ENCODE measurements around the gene TUSC2. TPM values are rescaled to one million over a fixed set of nuclear protein-coding genes. Genes with fewer than 3 reads are reported as not detected.
A peak's percentile ranks its signal among the peaks of the same experiment; 100 is the strongest.

TUSC2 gene
- total and polyA plus RNA-seq, 2 of the 13 experiments (the other 11 are each of a cell fraction or from before 2014, with no cell fraction given) = 36.7 to 39.1 TPM

DNA sequence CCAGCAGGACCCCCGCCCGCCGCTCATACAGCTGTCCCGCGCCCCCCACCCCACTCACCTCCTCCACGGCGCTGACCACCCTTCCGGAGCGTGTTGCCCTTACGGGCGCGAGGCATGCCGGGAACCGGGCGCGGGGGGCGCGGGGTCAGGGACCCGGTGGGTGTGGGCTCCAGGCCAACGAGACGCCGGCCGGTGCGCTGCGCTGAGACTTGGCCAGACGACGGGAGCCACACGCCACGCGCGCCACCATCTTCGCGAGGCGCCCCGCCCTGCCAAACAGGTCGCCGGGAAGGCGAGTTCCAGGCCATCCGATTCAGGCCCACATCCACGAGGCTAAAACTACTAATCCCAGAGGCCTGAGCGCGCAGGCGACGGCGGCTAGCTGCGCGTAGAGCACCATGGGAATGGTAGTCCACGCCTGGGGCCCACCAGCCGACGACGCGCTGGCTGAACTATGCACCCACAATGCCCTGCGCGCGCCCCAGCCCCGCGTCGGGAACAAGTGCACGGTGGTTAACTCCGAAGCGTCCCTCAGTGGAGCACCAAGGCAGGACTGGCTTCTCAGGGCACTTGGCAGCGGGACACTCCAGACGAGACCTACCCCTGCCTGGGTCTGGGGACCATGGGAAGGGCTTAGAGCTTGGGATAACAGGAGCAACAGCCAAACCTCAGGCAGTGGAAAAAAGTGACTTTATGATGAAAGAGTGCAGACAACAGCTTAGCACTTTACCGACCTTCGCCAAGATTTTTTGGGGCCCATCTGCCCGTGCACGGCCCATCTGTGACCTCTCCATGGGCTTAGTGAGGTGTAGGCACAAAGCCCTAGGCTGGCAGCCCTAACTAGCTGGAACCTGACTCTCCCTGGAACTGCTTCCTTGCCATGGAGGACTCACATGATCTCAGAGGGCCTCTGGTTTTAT lies 35.6 kb downstream of the TUSC2 start, which contains the start of gene IFRD2 (continued):
- TF ChIP-seq SAP130 (CRISPR knock-in tag; IDR thresholded peaks at IDR 0.05; ENCODE audit: low read depth) (peak; percentile 91), CENPT (CRISPR knock-in tag; IDR thresholded peaks at IDR 0.05; ENCODE audit: low read depth) (no peak), NR2F2 (IDR thresholded peaks at IDR 0.05; ENCODE audit: borderline replicate concordance, low read depth) (no peak; the same call in 1 of the 2 replicates), ZNF777 (CRISPR knock-in tag; IDR thresholded peaks at IDR 0.05) (no peak), ZNF572 (CRISPR knock-in tag; IDR thresholded peaks at IDR 0.05) (peak; percentile 96; the same call in 1 of the 2 replicates), KLF13 (CRISPR knock-in tag; IDR thresholded peaks at IDR 0.05) (no peak), U2AF1 (optimal IDR thresholded peaks at IDR 0.05; ENCODE audit: low read depth, low read length) (no peak), ZFP37 (CRISPR knock-in tag; IDR thresholded peaks at IDR 0.05; ENCODE audit: borderline replicate concordance) (no peak), HMG20B (CRISPR knock-in tag; conservative IDR thresholded peaks at IDR 0.05) (no peak; the same call in 1 of the 2 replicates), AKAP8 (CRISPR knock-in tag; IDR thresholded peaks at IDR 0.05) (peak; percentile 78; the same call in 1 of the 2 replicates), LCORL (IDR thresholded peaks at IDR 0.05) (no peak), LCORL (CRISPR knock-in tag; IDR thresholded peaks at IDR 0.05) (no peak; the same call in 1 of the 2 replicates)
- TF ChIP-seq, protein P1, sequence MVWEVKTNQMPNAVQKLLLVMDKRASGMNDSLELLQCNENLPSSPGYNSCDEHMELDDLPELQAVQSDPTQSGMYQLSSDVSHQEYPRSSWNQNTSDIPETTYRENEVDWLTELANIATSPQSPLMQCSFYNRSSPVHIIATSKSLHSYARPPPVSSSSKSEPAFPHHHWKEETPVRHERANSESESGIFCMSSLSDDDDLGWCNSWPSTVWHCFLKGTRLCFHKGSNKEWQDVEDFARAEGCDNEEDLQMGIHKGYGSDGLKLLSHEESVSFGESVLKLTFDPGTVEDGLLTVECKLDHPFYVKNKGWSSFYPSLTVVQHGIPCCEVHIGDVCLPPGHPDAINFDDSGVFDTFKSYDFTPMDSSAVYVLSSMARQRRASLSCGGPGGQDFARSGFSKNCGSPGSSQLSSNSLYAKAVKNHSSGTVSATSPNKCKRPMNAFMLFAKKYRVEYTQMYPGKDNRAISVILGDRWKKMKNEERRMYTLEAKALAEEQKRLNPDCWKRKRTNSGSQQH (CRISPR knock-in tag; IDR thresholded peaks at IDR 0.05; ENCODE audit: low read depth) = 0 out of 2 replicates have a peak, but pooled peaks have one; percentile 61
- TF ChIP-seq, protein P2, sequence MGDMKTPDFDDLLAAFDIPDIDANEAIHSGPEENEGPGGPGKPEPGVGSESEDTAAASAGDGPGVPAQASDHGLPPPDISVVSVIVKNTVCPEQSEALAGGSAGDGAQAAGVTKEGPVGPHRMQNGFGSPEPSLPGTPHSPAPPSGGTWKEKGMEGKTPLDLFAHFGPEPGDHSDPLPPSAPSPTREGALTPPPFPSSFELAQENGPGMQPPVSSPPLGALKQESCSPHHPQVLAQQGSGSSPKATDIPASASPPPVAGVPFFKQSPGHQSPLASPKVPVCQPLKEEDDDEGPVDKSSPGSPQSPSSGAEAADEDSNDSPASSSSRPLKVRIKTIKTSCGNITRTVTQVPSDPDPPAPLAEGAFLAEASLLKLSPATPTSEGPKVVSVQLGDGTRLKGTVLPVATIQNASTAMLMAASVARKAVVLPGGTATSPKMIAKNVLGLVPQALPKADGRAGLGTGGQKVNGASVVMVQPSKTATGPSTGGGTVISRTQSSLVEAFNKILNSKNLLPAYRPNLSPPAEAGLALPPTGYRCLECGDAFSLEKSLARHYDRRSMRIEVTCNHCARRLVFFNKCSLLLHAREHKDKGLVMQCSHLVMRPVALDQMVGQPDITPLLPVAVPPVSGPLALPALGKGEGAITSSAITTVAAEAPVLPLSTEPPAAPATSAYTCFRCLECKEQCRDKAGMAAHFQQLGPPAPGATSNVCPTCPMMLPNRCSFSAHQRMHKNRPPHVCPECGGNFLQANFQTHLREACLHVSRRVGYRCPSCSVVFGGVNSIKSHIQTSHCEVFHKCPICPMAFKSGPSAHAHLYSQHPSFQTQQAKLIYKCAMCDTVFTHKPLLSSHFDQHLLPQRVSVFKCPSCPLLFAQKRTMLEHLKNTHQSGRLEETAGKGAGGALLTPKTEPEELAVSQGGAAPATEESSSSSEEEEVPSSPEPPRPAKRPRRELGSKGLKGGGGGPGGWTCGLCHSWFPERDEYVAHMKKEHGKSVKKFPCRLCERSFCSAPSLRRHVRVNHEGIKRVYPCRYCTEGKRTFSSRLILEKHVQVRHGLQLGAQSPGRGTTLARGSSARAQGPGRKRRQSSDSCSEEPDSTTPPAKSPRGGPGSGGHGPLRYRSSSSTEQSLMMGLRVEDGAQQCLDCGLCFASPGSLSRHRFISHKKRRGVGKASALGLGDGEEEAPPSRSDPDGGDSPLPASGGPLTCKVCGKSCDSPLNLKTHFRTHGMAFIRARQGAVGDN (CRISPR knock-in tag; IDR thresholded peaks at IDR 0.05) = peak; percentile 92
- TF ChIP-seq, protein P3, sequence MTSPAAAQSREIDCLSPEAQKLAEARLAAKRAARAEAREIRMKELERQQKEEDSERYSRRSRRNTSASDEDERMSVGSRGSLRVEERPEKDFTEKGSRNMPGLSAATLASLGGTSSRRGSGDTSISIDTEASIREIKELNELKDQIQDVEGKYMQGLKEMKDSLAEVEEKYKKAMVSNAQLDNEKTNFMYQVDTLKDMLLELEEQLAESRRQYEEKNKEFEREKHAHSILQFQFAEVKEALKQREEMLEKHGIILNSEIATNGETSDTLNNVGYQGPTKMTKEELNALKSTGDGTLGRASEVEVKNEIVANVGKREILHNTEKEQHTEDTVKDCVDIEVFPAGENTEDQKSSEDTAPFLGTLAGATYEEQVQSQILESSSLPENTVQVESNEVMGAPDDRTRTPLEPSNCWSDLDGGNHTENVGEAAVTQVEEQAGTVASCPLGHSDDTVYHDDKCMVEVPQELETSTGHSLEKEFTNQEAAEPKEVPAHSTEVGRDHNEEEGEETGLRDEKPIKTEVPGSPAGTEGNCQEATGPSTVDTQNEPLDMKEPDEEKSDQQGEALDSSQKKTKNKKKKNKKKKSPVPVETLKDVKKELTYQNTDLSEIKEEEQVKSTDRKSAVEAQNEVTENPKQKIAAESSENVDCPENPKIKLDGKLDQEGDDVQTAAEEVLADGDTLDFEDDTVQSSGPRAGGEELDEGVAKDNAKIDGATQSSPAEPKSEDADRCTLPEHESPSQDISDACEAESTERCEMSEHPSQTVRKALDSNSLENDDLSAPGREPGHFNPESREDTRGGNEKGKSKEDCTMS (CRISPR knock-in tag; conservative IDR thresholded peaks at IDR 0.05) = no peak
- TF ChIP-seq, protein P4, sequence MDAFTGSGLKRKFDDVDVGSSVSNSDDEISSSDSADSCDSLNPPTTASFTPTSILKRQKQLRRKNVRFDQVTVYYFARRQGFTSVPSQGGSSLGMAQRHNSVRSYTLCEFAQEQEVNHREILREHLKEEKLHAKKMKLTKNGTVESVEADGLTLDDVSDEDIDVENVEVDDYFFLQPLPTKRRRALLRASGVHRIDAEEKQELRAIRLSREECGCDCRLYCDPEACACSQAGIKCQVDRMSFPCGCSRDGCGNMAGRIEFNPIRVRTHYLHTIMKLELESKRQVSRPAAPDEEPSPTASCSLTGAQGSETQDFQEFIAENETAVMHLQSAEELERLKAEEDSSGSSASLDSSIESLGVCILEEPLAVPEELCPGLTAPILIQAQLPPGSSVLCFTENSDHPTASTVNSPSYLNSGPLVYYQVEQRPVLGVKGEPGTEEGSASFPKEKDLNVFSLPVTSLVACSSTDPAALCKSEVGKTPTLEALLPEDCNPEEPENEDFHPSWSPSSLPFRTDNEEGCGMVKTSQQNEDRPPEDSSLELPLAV (CRISPR knock-in tag; conservative IDR thresholded peaks at IDR 0.05; ENCODE audit: low read depth) = no peak
- TF ChIP-seq, protein P5, sequence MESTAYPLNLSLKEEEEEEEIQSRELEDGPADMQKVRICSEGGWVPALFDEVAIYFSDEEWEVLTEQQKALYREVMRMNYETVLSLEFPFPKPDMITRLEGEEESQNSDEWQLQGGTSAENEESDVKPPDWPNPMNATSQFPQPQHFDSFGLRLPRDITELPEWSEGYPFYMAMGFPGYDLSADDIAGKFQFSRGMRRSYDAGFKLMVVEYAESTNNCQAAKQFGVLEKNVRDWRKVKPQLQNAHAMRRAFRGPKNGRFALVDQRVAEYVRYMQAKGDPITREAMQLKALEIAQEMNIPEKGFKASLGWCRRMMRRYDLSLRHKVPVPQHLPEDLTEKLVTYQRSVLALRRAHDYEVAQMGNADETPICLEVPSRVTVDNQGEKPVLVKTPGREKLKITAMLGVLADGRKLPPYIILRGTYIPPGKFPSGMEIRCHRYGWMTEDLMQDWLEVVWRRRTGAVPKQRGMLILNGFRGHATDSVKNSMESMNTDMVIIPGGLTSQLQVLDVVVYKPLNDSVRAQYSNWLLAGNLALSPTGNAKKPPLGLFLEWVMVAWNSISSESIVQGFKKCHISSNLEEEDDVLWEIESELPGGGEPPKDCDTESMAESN (CRISPR knock-in tag; conservative IDR thresholded peaks at IDR 0.05) = 0 out of 2 replicates have a peak, but pooled peaks have one; percentile 68

Data from HepG2 (cell line).